HL-60 (cell line): ENCODE data around the gene ZNF521.

Experiments used
- DNase-seq, 2 experiments: peaks; one replicate each; pipeline ENCODE4 v3.0.0-alpha.2; 2010 to 2020; ENCODE audit warnings: low read depth in 1 of 2, low spot score in 1 of 2
- H3K27ac ChIP-seq: fragments of 250-450 bp; sonication (Bioruptor Pico); replicated peaks from 2 replicates; pipeline ENCODE4 v1.5.1; 2020; ENCODE audit warnings: mild to moderate bottlenecking, moderate library complexity
- H3K27me3 ChIP-seq: fragments of 250-450 bp; sonication (Bioruptor Pico); 2 replicates; pipeline ENCODE4 v1.5.1; 2021; ENCODE audit warnings: mild to moderate bottlenecking, moderate library complexity; ENCODE audit not compliant: insufficient read depth, poor library complexity, severe bottlenecking
- H3K4me3 ChIP-seq: replicated peaks from 2 replicates; pipeline ENCODE4 v1.5.1; 2011; ENCODE audit warnings: mild to moderate bottlenecking, control low read depth, low read length; ENCODE audit not compliant: insufficient read depth
- GABPA ChIP-seq: IDR thresholded peaks from 2 replicates; pipeline ENCODE4 v1.6.1; 2012; ENCODE audit warnings: low read depth
- POLR2AphosphoS5 ChIP-seq: IDR thresholded peaks from 2 replicates; pipeline ENCODE4 v1.6.1; 2012; ENCODE audit warnings: low read depth
- SPI1 ChIP-seq: IDR thresholded peaks from 2 replicates; pipeline ENCODE4 v1.6.1; 2012; ENCODE audit warnings: low read depth, mild to moderate bottlenecking, borderline replicate concordance
- TF ChIP-seq, protein P1 (sequence below): IDR thresholded peaks from one replicate; pipeline ENCODE4 v1.5.1; 2011; ENCODE audit warnings: low read length, control low read depth, inconsistent platforms; ENCODE audit not compliant: insufficient read depth
- TF ChIP-seq, protein P2 (sequence below): IDR thresholded peaks from 2 replicates; pipeline ENCODE4 v1.6.1; 2012; ENCODE audit warnings: low read depth; ENCODE audit not compliant: insufficient replicate concordance

Gene ZNF521

DNA sequence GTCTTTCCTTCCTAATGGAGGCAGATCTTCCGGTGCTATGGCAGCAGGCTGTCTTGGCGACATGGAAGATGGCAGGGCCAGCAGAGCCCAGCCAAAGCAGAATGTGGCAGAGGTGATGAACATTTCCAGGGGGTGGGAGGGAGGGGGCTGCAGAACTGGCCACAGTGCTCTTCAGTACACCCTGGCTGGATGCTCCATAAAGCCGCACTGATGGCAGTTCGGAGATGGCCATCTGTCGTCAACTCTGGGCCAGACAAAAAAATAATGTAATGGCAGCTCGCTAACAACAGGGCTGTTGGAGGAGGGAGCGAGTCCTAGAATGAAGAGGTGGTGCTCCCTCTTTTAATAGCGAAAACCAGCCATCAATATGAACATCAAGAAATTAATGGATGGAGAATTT lies 271.0 kb downstream of the ZNF521 start:
- TF ChIP-seq POLR2AphosphoS5 (no peak), SPI1 (no peak), GABPA (no peak)
- TF ChIP-seq, protein P1, sequence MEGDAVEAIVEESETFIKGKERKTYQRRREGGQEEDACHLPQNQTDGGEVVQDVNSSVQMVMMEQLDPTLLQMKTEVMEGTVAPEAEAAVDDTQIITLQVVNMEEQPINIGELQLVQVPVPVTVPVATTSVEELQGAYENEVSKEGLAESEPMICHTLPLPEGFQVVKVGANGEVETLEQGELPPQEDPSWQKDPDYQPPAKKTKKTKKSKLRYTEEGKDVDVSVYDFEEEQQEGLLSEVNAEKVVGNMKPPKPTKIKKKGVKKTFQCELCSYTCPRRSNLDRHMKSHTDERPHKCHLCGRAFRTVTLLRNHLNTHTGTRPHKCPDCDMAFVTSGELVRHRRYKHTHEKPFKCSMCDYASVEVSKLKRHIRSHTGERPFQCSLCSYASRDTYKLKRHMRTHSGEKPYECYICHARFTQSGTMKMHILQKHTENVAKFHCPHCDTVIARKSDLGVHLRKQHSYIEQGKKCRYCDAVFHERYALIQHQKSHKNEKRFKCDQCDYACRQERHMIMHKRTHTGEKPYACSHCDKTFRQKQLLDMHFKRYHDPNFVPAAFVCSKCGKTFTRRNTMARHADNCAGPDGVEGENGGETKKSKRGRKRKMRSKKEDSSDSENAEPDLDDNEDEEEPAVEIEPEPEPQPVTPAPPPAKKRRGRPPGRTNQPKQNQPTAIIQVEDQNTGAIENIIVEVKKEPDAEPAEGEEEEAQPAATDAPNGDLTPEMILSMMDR, result no peak
- TF ChIP-seq, protein P2, sequence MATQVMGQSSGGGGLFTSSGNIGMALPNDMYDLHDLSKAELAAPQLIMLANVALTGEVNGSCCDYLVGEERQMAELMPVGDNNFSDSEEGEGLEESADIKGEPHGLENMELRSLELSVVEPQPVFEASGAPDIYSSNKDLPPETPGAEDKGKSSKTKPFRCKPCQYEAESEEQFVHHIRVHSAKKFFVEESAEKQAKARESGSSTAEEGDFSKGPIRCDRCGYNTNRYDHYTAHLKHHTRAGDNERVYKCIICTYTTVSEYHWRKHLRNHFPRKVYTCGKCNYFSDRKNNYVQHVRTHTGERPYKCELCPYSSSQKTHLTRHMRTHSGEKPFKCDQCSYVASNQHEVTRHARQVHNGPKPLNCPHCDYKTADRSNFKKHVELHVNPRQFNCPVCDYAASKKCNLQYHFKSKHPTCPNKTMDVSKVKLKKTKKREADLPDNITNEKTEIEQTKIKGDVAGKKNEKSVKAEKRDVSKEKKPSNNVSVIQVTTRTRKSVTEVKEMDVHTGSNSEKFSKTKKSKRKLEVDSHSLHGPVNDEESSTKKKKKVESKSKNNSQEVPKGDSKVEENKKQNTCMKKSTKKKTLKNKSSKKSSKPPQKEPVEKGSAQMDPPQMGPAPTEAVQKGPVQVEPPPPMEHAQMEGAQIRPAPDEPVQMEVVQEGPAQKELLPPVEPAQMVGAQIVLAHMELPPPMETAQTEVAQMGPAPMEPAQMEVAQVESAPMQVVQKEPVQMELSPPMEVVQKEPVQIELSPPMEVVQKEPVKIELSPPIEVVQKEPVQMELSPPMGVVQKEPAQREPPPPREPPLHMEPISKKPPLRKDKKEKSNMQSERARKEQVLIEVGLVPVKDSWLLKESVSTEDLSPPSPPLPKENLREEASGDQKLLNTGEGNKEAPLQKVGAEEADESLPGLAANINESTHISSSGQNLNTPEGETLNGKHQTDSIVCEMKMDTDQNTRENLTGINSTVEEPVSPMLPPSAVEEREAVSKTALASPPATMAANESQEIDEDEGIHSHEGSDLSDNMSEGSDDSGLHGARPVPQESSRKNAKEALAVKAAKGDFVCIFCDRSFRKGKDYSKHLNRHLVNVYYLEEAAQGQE, result no peak
- no peak for DNase-seq
- H3K27ac ChIP-seq, result no peak overlapping the region
- no peak overlapping the region for H3K4me3 ChIP-seq
- no peaks in the 10 kb centered on the region for H3K27me3 ChIP-seq

DNA sequence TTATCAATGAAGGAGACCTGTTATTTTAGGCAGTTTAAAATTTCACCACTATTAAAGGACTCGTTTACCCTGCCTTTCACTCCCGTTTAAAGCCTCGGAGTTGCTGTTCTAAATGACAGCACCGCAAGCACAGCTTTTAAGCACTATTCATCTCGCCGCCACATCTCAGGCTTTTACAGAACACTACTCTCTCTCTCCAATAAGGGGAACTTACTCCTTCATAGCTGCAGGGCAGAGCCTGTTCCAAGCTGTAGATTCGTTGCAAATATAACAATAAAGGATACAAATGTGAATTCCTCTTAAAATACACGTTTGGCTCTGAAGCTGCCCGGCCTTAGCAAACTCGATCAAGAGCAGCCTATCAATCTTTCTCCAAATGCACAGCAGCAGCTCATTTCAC lies 271.8 kb downstream of the ZNF521 start:
- Histone ChIP-seq H3K27me3 (no peaks in the 10 kb centered on the region), H3K27ac (no peak overlapping the region)

DNA sequence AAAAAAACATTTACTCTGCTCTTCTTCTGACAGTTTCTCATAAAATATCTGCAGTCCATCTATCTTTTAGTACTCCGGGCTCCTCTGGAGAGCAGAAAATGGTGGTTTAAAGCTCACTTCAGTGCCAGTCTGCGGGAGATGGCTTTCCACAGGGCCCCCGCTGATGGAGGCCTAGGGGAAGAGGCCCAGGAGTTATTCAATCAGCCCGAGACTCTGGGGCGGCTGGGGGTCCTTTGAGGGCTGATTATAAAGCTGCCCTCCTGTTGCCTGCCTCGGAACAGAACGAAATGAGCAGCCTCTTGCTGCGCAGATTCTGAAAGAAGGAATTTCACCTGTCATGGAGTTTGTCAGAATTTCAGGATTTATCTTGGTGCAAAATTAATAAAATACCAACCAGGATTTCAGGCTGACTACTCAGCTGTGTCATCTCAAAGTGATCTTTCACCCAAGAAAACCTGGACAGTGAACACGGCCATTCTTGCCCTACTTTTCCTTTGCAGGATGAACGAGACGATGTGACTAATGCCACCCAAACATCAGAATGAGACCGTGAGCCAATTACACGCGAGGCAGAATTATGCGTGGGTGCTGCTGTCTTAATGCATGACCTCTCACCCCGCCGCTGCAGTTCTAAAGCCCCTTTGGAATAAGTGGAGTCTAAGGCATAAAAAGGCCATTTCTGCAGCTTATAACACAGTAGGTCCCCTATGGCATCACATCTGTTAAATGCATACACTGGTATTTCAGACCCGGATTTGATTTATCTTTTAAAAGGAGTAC lies 273.8 kb downstream of the ZNF521 start:
- DNase-seq, result no peak
- Histone ChIP-seq H3K27ac (no peak overlapping the region), H3K27me3 (no peaks in the 10 kb centered on the region), H3K4me3 (no peak overlapping the region)
- TF ChIP-seq, protein P2, result no peak
- TF ChIP-seq, protein P1, result no peak
- TF ChIP-seq POLR2AphosphoS5, result no peak
- TF ChIP-seq GABPA, result no peak
- TF ChIP-seq SPI1, result no peak

More for the DNA sequence above, 271.8 kb downstream of the ZNF521 start:
- DNase-seq, result no peak
- no peak overlapping the region for H3K4me3 ChIP-seq
- TF ChIP-seq POLR2AphosphoS5, result no peak
- TF ChIP-seq GABPA, result no peak
- TF ChIP-seq, protein P2, result no peak
- TF ChIP-seq, protein P1, result no peak
- no peak for TF ChIP-seq SPI1
